Esophagus (tissue), 2 donors: Measurements from ENCODE around the gene MSGN1. TPM values are rescaled to one million over a fixed set of nuclear protein-coding genes. Genes with fewer than 3 reads are reported as not detected.

Experiments used
- H3K27ac ChIP-seq, 2 donors: one replicate each; pipeline ENCODE4 v1.5.1; 2013; ENCODE audit warnings: low read depth in 2 of 2, mild to moderate bottlenecking in 2 of 2, inconsistent platforms in 1 of 2, low read length in 1 of 2, moderate library complexity in 1 of 2
- H3K27me3 ChIP-seq, 2 donors: one replicate each; pipeline ENCODE4 v1.6.1; 2013; ENCODE audit warnings: low read length in 2 of 2, control low read depth in 1 of 2, mild to moderate bottlenecking in 1 of 2; ENCODE audit not compliant: insufficient read depth in 2 of 2, control insufficient read depth in 1 of 2
- H3K36me3 ChIP-seq, 2 donors: one replicate each; pipeline ENCODE4 v1.6.1; 2013; ENCODE audit warnings: low read length in 1 of 2; ENCODE audit not compliant: control insufficient read depth in 2 of 2, insufficient read depth in 2 of 2
- H3K4me1 ChIP-seq, 2 donors: one replicate each; pipeline ENCODE4 v1.6.1; 2013; ENCODE audit warnings: low read length in 1 of 2; ENCODE audit not compliant: control insufficient read depth in 2 of 2, insufficient read depth in 2 of 2
- H3K4me3 ChIP-seq, 2 donors: one replicate each; pipeline ENCODE4 v1.5.1; 2013; ENCODE audit warnings: low read length in 2 of 2, mild to moderate bottlenecking in 2 of 2, low read depth in 1 of 2, moderate library complexity in 1 of 2
- H3K9me3 ChIP-seq, 2 donors: one replicate each; pipeline ENCODE4 v1.6.1; 2013; ENCODE audit warnings: mild to moderate bottlenecking in 2 of 2, low read depth in 1 of 2, low read length in 1 of 2, moderate library complexity in 1 of 2; ENCODE audit not compliant: control insufficient read depth in 2 of 2, insufficient read depth in 1 of 2
- WGBS, 2 donors: extraction: QIAGEN DNeasy Blood & Tissue Kit; methylation state at CpG; one replicate each; pipeline ENCODE4 v1.1.7; 2013; 5-methylcytosine and 5-hydroxymethylcytosine counted together
- polyA plus RNA-seq, 2 donors: library from polyadenylated mRNA; stranded (reverse); fragments of 200-250 nt; gene quantifications; one replicate each; pipeline ENCODE4 v1.2.3, GENCODE V29; 2013
- donor health status: healthy with polysubstance abuse.
- donor health status: Bipolar disorder and iron deficiency.

The MSGN1 gene
- polyA plus RNA-seq, 2 donors: 0.16 to 0.31 TPM

DNA sequence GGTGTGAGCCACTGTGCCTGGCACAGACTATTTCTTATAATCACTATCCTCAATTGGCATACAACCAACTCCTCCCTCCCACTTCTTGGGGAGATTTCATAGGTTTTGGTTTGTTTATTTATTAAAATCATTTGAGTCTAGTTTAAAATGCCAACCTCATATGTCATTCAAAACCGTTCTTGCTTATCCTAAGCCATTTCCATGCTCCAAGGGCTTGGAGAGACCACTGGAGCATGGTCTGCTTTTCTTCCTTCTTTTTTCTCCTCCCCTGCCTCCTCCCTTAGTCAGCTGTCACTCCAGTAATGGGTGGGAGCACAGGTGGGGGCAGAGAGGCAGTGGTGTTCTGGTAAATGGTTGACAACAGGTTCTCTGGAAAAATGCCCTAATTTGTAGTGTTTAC, 41.8 kb downstream of the MSGN1 start:
- Histone ChIP-seq H3K36me3 (no peaks in the 10 kb centered on the region), H3K27me3 (peaks cover 0 to 2% of the 10 kb centered on the region in 2 donors)
- 73 to 76% methylated on average over 1 of the region's 1 CpG for WGBS, 2 donors

DNA sequence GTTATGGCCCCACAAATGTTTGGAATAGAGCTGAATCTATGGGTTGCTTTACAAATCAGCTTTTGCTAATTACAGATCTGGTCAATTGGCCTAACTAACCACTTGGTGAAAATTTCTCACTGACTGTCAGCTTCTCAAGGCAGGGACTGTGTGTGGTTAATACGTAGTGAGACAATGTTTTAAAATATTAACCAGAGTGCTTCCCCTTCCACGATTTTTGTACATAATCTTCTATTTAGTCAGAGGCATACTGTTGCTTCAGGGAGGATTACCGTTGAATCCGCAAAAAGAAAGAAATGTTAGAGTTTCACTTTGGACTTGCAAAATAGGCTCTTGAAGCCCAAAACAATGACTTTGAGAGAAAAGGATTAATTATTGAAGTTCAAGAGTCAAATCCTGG, 47.3 kb downstream of the MSGN1 start:
- WGBS, 2 donors: 33 to 41% methylated on average over 4 of the region's 4 CpGs
- Histone ChIP-seq H3K27ac (no peak overlapping the region), H3K4me1 (no peaks in the 10 kb centered on the region)

More for the DNA sequence above, 41.8 kb downstream of the MSGN1 start:
- H3K27ac ChIP-seq: no peak overlapping the region
- H3K4me3 ChIP-seq: no peak overlapping the region
- no peaks in the 10 kb centered on the region for H3K4me1 ChIP-seq
- H3K9me3 ChIP-seq: no peaks in the 10 kb centered on the region

DNA sequence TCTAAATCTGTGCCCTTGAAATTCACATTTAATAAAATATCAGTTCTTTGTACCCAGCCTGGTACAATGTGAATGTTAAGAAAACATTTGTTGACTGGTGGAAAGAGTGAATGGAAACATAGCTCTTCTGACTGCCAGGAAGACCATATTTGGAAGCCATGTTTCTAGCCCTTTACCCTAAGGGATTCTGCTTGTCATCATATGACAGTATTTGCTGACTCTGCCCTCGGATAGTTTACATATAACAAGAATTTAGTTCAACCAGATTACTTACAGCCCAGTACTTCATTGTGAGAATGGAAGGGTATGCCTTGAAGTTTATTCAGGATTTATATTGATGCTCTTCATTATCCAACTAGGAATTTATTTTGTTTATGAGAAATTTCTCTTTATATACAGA, 48.4 kb downstream of the MSGN1 start:
- Histone ChIP-seq H3K36me3 (no peaks in the 10 kb centered on the region), H3K4me1 (no peaks in the 10 kb centered on the region), H3K27ac (no peak overlapping the region), H3K27me3 (no peaks in the 10 kb centered on the region), H3K9me3 (no peaks in the 10 kb centered on the region), H3K4me3 (no peak overlapping the region)
- WGBS, 2 donors: 46 to 58% methylated on average over 1 of the region's 1 CpG

More for the DNA sequence above, 47.3 kb downstream of the MSGN1 start:
- H3K27me3 ChIP-seq: peaks cover 0 to 2% of the 10 kb centered on the region in 2 donors
- no peaks in the 10 kb centered on the region for H3K36me3 ChIP-seq
- H3K4me3 ChIP-seq: no peak overlapping the region
- no peaks in the 10 kb centered on the region for H3K9me3 ChIP-seq

DNA sequence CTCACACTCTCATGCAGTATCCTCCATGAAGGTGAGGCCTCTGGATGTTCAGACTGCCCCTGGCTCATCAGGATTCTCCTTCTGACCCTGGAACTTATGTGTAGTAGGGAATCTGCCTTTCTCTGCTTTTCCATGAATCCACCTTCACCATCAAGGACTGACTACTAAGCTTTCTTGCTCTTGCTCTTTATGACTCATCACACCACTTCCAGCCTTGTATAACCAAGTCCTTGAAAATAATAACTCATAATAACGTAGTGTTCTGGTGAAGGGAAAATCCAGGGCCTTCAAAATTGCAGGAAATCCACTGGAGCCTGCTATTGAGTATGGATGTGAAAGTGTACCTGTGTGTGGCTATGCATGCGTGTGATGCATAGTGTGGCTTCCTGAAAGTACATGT, 50.9 kb downstream of the MSGN1 start:
- H3K9me3 ChIP-seq: no peaks in the 10 kb centered on the region

More for the DNA sequence above, 50.9 kb downstream of the MSGN1 start:
- Histone ChIP-seq H3K4me3 (no peak overlapping the region), H3K4me1 (no peaks in the 10 kb centered on the region), H3K36me3 (no peaks in the 10 kb centered on the region), H3K27me3 (no peaks in the 10 kb centered on the region), H3K27ac (no peak overlapping the region)
- 75 to 79% methylated on average over 2 of the region's 2 CpGs for WGBS, 2 donors

Other genes starting within 250 kb of the MSGN1 start
- gene SMC6, start 62.6 kb upstream of the MSGN1 start, polyA plus RNA-seq: 10 to 100 TPM in 1 of 2 donors, 1 to 10 TPM in 1; 9.2 to 12.3 TPM
- 10 to 100 TPM in 1 of 2 donors, 1 to 10 TPM in 1; 3.3 to 11.1 TPM for gene GEN1, start 62.3 kb upstream of the MSGN1 start, polyA plus RNA-seq
- 1 to 10 TPM; 2.9 to 3.8 TPM for gene KCNS3, start 62.2 kb downstream of the MSGN1 start, polyA plus RNA-seq